ENCODE measurements around the gene TUB. TPM values are rescaled to one million over a fixed set of nuclear protein-coding genes. Genes with fewer than 3 reads are reported as not detected.

TUB gene
- total RNA-seq, 1 donor from 2014 or later: 14.9 TPM

GRCh38 chr11:8103909-8104308 is 22.9 kb downstream of the TUB start:
- Mint-ChIP-seq H3K36me3 (ENCODE audit: insufficient read depth) (peaks cover 6% of the 10 kb centered on the region), H3K4me1 (ENCODE audit: low read depth) (no peaks in the 10 kb centered on the region), H3K27ac (no peak overlapping the region), H3K9me3 (ENCODE audit: low read depth) (no peaks in the 10 kb centered on the region), H3K4me3 (ENCODE audit: low read depth) (no peak overlapping the region), H3K27me3 (no peaks in the 10 kb centered on the region)
- DNase-seq (ENCODE audit: low spot score, unreplicated experiment): no peak
- no peak for TF ChIP-seq CTCF (IDR thresholded peaks at IDR 0.05; ENCODE audit: unreplicated experiment)

- Mint-ChIP-seq H3K27ac (no peak overlapping the region), H3K4me1 (ENCODE audit: low read depth) (no peaks in the 10 kb centered on the region), H3K4me3 (ENCODE audit: low read depth) (no peak overlapping the region), H3K9me3 (ENCODE audit: low read depth) (no peaks in the 10 kb centered on the region), H3K27me3 (no peaks in the 10 kb centered on the region), H3K36me3 (ENCODE audit: insufficient read depth) (peaks cover 1% of the 10 kb centered on the region)
- no peak for TF ChIP-seq CTCF (IDR thresholded peaks at IDR 0.05; ENCODE audit: unreplicated experiment)
- DNase-seq (ENCODE audit: low spot score, unreplicated experiment): no peak
These were observed 24.1 kb downstream of the TUB start for GRCh38 chr11:8105133-8105532.

- Mint-ChIP-seq H3K4me1 (ENCODE audit: low read depth) (no peaks in the 10 kb centered on the region), H3K4me3 (ENCODE audit: low read depth) (no peak overlapping the region), H3K9me3 (ENCODE audit: low read depth) (no peaks in the 10 kb centered on the region), H3K27me3 (no peaks in the 10 kb centered on the region), H3K27ac (no peak overlapping the region), H3K36me3 (ENCODE audit: insufficient read depth) (peaks cover 1% of the 10 kb centered on the region)
- DNase-seq (ENCODE audit: low spot score, unreplicated experiment): no peak
- no peak for TF ChIP-seq CTCF (IDR thresholded peaks at IDR 0.05; ENCODE audit: unreplicated experiment)
These were observed 24.7 kb downstream of the TUB start for GRCh38 chr11:8105666-8106065.

GRCh38 chr11:8106679-8107078 is 25.7 kb downstream of the TUB start:
- Mint-ChIP-seq H3K4me1 (ENCODE audit: low read depth) (no peaks in the 10 kb centered on the region), H3K4me3 (ENCODE audit: low read depth) (no peak overlapping the region), H3K9me3 (ENCODE audit: low read depth) (no peaks in the 10 kb centered on the region), H3K27ac (no peak overlapping the region), H3K27me3 (no peaks in the 10 kb centered on the region), H3K36me3 (ENCODE audit: insufficient read depth) (peaks cover 1% of the 10 kb centered on the region)
- no peak for TF ChIP-seq CTCF (IDR thresholded peaks at IDR 0.05; ENCODE audit: unreplicated experiment)
- no peak for DNase-seq (ENCODE audit: low spot score, unreplicated experiment)

GRCh38 chr11:8107642-8108041 is 26.6 kb downstream of the TUB start:
- no peak overlapping the region for H3K27ac Mint-ChIP-seq
- no peak for DNase-seq (ENCODE audit: low spot score, unreplicated experiment)
- peaks cover 1% of the 10 kb centered on the region for H3K36me3 Mint-ChIP-seq (ENCODE audit: insufficient read depth)
- no peak overlapping the region for H3K4me3 Mint-ChIP-seq (ENCODE audit: low read depth)
- H3K9me3 Mint-ChIP-seq (ENCODE audit: low read depth): no peaks in the 10 kb centered on the region
- H3K4me1 Mint-ChIP-seq (ENCODE audit: low read depth): no peaks in the 10 kb centered on the region
- no peaks in the 10 kb centered on the region for H3K27me3 Mint-ChIP-seq
- TF ChIP-seq CTCF (IDR thresholded peaks at IDR 0.05; ENCODE audit: unreplicated experiment): no peak

Data from progenitor cell of endocrine pancreas (in vitro differentiated cells).